K562 (cell line): ENCODE measurements around the gene MBNL1. TPM values are rescaled to one million over a fixed set of nuclear protein-coding genes. Genes with fewer than 3 reads are reported as not detected.

Experiments used
- AFF1 ChIP-seq, 2 experiments: fragments of 450-650 bp; IDR thresholded peaks; 2 replicates each; pipeline ENCODE4 v1.6.1; 2018; ENCODE audit warnings: mild to moderate bottlenecking in 2 of 2, low read depth in 1 of 2; ENCODE audit not compliant: partially characterized antibody in 2 of 2
- ARID2 ChIP-seq: fragments of 450-650 bp; IDR thresholded peaks from 2 replicates; pipeline ENCODE4 v1.6.1; 2017; ENCODE audit warnings: antibody characterized with exemption, mild to moderate bottlenecking
- CBFB ChIP-seq: sonication (generic); formaldehyde crosslinking; IDR thresholded peaks from 2 replicates; pipeline ENCODE4 v1.4.0; 2020; ENCODE audit warnings: mild to moderate bottlenecking, missing genetic modification reagents
- CEBPB ChIP-seq: fragments of 450-650 bp; IDR thresholded peaks from 2 replicates; pipeline ENCODE4 v1.6.1; 2016; ENCODE audit warnings: missing genetic modification characterization, missing compliant biosample characterization
- GTF2A2 ChIP-seq: IDR thresholded peaks from 2 replicates; pipeline ENCODE4 v1.6.1; 2016; ENCODE audit warnings: mild to moderate bottlenecking, missing genetic modification characterization, missing compliant biosample characterization
- NR2C1 ChIP-seq, 2 experiments: fragments of 450-650 bp; IDR thresholded peaks; 2 replicates each; pipeline ENCODE4 v1.6.1; 2017; ENCODE audit warnings: mild to moderate bottlenecking in 2 of 2, antibody characterized with exemption in 1 of 2, inconsistent platforms in 1 of 2, missing compliant biosample characterization in 1 of 2, missing genetic modification characterization in 1 of 2
- PHF20 ChIP-seq: fragments of 450-650 bp; IDR thresholded peaks from 2 replicates; pipeline ENCODE4 v1.6.1; 2018; ENCODE audit not compliant: partially characterized antibody
- POU5F1 ChIP-seq: fragments of 150-350 bp; IDR thresholded peaks from 2 replicates; pipeline ENCODE4 v1.6.1; 2014; ENCODE audit warnings: borderline replicate concordance, low read length, low read depth, mild to moderate bottlenecking; ENCODE audit not compliant: partially characterized antibody
- PRPF4 ChIP-seq: fragments of 200-400 bp; formaldehyde crosslinking; IDR thresholded peaks from one replicate; pipeline ENCODE4 v1.6.1; 2017; ENCODE audit warnings: low read length, low read depth, mild to moderate bottlenecking; ENCODE audit not compliant: insufficient read depth, poor library complexity, severe bottlenecking
- RBBP5 ChIP-seq: fragments of 200-600 bp; sonication (generic); IDR thresholded peaks from 2 replicates; pipeline ENCODE4 v1.6.1; 2012; ENCODE audit warnings: borderline replicate concordance, mild to moderate bottlenecking, low read length, control low read depth, inconsistent platforms; ENCODE audit not compliant: insufficient read depth, poor library complexity, severe bottlenecking
- SREBF1 ChIP-seq: fragments of 150-350 bp; IDR thresholded peaks from 2 replicates; pipeline ENCODE4 v1.6.1; 2014; ENCODE audit warnings: antibody characterized with exemption, low read depth, low read length, borderline replicate concordance
- STAT6 ChIP-seq: sonication (generic); formaldehyde crosslinking; IDR thresholded peaks from 2 replicates; pipeline ENCODE4 v1.8.1; 2023; ENCODE audit warnings: mild to moderate bottlenecking, missing genetic modification reagents
- TAF15 ChIP-seq: fragments of 200-400 bp; formaldehyde crosslinking; IDR thresholded peaks from 2 replicates; pipeline ENCODE4 v1.6.1; 2017; ENCODE audit warnings: mild to moderate bottlenecking, low read depth, low read length, moderate library complexity
- TFAP4 ChIP-seq: sonication (generic); formaldehyde crosslinking; IDR thresholded peaks from 2 replicates; pipeline ENCODE4 v1.8.0; 2022; ENCODE audit warnings: missing genetic modification reagents, mild to moderate bottlenecking, moderate library complexity, borderline replicate concordance
- ZBTB2 ChIP-seq: fragments of 450-650 bp; IDR thresholded peaks from 2 replicates; pipeline ENCODE4 v1.6.1; 2016; ENCODE audit warnings: antibody characterized with exemption
- ZNF449 ChIP-seq: fragments of 250-450 bp; sonication (Bioruptor Pico); IDR thresholded peaks from 2 replicates; pipeline ENCODE4 v1.8.0; 2022; ENCODE audit warnings: moderate library complexity, mild to moderate bottlenecking, inconsistent platforms
- ZNF778 ChIP-seq: fragments of 450-650 bp; formaldehyde crosslinking; IDR thresholded peaks from 2 replicates; pipeline ENCODE4 v1.4.0; 2020; ENCODE audit warnings: mild to moderate bottlenecking, moderate library complexity
- polyA plus RNA-seq, 8 experiments: library from polyadenylated mRNA; depleted of rRNA in 4 of 8; stranded (reverse) in 5 of 8; unstranded in 3 of 8; fragments of >200 nt; fragmentation: Nextera tagmentation in 2 of 8; fragmentation: Illumina TruSeq in 1 of 8; extraction: Ambion mirVana in 2 of 8; extraction: Trizol in 1 of 8; gene quantifications; 2 replicates each; pipeline versions ENCODE4 v1.2.1 to v1.2.3, GENCODE V29; 2011 to 2014; ENCODE audit warnings: inconsistent platforms in 1 of 8, missing spikeins in 1 of 8
- total RNA-seq, 7 experiments: library from RNA; depleted of rRNA in 6 of 7; stranded (reverse); fragments of >200 nt in 6 of 7; fragmentation: Illumina TruSeq in 2 of 7; extraction: Trizol in 2 of 7; gene quantifications; 2 replicates each; pipeline versions ENCODE4 v1.2.1 to v1.2.3, GENCODE V29; 2011 to 2021; ENCODE audit warnings: low replicate concordance in 1 of 7

The MBNL1 gene
- total and polyA plus RNA-seq, 9 of the 15 experiments (the other 6 are each of a cell fraction or from before 2014, with no cell fraction given), result 70.3 to 243 (median 220) TPM

- TF ChIP-seq ZNF449 (CRISPR knock-in tag) (no peak), CEBPB (tag) (no peak), NR2C1 (IDR thresholded peaks at IDR 0.05) (no peak), NR2C1 (tag; IDR thresholded peaks at IDR 0.05) (no peak), PRPF4 (peak; percentile 62), POU5F1 (no peak), TFAP4 (CRISPR knock-in tag) (peak; percentile 78), ARID2 (no peak), SREBF1 (no peak), TAF15 (no peak), ZNF778 (no peak), STAT6 (CRISPR knock-in tag) (no peak), AFF1 (IDR thresholded peaks at IDR 0.05; ENCODE audit: low read depth in 1 of 2, partially characterized antibody in 2 of 2) (no peak), ZBTB2 (no peak), GTF2A2 (tag) (no peak), CBFB (CRISPR knock-in tag) (no peak), RBBP5 (peak; percentile 92), PHF20 (no peak)
Measured at GRCh38 chr3:152268555-152269055, at the start of gene MBNL1 (continued).
